Measurements from ENCODE around the gene CAMSAP3.

Gene CAMSAP3, protein sequence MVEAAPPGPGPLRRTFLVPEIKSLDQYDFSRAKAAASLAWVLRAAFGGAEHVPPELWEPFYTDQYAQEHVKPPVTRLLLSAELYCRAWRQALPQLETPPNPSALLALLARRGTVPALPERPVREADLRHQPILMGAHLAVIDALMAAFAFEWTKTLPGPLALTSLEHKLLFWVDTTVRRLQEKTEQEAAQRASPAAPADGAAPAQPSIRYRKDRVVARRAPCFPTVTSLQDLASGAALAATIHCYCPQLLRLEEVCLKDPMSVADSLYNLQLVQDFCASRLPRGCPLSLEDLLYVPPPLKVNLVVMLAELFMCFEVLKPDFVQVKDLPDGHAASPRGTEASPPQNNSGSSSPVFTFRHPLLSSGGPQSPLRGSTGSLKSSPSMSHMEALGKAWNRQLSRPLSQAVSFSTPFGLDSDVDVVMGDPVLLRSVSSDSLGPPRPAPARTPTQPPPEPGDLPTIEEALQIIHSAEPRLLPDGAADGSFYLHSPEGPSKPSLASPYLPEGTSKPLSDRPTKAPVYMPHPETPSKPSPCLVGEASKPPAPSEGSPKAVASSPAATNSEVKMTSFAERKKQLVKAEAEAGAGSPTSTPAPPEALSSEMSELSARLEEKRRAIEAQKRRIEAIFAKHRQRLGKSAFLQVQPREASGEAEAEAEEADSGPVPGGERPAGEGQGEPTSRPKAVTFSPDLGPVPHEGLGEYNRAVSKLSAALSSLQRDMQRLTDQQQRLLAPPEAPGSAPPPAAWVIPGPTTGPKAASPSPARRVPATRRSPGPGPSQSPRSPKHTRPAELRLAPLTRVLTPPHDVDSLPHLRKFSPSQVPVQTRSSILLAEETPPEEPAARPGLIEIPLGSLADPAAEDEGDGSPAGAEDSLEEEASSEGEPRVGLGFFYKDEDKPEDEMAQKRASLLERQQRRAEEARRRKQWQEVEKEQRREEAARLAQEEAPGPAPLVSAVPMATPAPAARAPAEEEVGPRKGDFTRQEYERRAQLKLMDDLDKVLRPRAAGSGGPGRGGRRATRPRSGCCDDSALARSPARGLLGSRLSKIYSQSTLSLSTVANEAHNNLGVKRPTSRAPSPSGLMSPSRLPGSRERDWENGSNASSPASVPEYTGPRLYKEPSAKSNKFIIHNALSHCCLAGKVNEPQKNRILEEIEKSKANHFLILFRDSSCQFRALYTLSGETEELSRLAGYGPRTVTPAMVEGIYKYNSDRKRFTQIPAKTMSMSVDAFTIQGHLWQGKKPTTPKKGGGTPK

DNA sequence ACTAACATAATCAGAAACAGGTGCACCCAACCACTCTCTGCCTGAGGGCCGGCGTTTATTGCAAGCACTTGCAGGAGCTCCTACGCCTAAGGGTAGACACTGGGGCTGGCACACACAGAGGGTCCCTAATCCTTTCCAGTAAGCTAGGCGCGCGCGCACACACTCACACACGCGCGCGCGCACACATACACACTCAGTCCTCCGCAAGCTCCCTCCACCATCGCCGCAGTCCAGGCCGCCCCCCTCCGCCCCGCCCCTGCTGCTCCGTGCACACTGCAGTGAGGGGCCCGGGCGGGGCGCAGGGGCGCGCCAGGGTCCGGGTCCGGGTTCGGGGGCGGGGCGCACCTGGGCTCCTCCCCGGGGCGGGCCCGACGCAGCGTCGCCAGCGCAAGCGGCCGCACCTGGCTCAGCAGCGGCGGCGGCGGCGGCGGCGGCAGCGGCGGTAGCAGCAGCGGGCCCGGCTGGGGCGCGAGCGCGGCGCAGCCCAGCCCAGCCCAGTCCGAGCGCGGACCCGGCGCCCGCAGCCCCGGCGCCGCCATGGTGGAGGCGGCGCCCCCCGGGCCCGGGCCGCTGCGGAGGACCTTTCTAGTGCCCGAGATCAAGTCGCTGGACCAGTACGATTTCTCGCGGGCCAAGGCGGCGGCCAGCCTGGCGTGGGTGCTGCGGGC, at the start of gene CAMSAP3:
Gene CAMSAP3 (plus strand): TSS at position 398 of the 668 bp plus-strand sequence. CDS start 140 bp downstream, at position 538.
- DNase-seq (ENCODE audit: low spot score), result peak; percentile 39

DNA sequence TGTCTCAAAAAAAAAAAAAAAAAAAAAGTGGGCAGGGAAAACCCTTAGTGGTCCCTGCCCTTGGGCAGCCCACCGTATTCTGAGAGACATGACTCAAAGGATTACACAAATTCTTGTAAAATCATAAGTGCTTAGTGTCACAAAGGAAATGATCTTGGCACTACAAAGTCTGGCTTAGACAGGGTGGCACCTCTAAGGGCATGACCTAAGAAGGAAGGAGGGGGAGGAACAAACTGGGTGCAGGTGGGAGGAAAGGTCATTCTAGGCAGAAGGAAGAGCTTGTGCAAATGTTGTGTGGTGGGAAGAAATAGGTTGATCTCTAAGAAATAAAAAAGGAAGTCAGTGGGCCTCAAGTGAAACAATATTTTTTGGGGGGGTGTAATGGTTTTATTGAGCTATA, 49.8 kb upstream of the CAMSAP3 start:
- DNase-seq (ENCODE audit: low spot score), result no peak

DNA sequence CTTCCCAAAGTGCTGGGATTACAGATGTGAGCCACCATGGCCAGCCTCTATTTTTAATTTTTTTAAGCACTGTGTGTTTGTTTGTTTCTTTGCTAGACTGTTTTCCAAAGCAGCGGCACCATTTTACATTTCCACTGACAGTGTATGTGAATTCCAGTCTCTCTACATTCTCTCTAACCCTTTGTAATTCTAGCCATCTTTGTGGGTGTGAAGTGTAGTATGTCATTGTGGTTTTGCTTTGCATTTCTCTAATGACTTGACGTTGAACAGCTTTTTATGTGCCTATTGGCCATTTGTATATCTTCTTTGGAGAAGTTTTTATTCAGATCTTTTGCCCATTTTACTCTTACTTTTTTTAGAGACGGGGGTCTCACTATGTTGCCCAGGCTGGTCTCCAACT, 48.5 kb upstream of the CAMSAP3 start:
- DNase-seq (ENCODE audit: low spot score), result no peak

DNA sequence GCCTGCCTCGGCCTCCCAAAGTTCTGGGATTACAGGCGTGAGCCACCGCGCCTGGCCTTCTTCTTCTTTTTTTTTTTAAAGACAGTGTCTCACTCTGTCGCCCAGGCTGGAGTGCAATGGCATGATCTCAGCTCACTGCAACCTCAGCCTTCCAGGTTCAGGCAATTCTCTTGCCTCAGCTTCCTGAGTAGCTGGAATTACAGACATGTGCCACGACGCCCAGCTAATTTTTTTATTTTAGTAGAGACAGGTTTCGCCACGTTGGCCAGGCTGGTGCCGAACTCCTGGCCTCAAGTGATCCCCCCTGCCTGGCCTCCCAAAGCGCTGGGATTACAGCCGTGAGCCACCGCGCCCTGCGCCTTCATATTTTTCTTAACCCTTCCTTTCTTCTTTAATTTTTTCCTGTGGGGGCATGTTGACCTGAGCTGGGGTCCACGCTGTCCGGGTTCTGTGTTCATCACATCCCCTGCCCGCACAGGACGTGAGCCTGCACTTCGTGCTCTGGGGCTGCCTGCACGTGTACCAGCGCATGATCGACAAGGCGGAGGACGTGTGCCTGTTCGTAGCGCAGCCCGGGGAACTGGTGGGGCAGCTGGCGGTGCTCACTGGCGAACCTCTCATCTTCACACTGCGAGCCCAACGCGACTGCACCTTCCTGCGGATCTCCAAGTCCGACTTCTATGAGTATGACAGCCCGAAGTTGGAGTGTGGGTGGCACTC, 46.1 kb upstream of the CAMSAP3 start:
- no peak for DNase-seq (ENCODE audit: low spot score)

DNA sequence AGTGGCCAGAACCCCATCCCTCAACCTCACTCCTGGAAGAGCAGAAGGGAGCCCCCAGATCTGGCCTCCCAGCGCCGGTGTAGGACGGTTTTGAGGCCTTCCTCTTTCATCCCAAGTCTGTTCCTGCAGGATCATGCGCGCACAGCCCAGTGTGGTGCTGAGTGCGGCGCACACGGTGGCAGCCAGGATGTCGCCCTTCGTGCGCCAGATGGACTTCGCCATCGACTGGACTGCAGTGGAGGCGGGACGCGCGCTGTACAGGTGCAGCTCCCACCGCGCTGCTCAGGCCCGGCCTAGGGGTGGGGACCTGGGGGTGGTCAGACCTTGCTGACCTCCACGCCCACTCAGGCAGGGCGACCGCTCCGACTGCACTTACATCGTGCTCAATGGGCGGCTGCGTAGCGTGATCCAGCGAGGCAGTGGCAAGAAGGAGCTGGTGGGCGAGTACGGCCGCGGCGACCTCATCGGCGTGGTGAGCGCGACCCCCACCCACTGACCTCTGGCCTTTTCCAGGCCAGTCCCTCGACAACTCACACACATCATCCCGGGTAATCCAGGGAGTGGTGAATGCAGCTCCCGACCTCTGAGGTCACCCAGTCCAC, 45.4 kb upstream of the CAMSAP3 start:
- DNase-seq (ENCODE audit: low spot score), result no peak

DNA sequence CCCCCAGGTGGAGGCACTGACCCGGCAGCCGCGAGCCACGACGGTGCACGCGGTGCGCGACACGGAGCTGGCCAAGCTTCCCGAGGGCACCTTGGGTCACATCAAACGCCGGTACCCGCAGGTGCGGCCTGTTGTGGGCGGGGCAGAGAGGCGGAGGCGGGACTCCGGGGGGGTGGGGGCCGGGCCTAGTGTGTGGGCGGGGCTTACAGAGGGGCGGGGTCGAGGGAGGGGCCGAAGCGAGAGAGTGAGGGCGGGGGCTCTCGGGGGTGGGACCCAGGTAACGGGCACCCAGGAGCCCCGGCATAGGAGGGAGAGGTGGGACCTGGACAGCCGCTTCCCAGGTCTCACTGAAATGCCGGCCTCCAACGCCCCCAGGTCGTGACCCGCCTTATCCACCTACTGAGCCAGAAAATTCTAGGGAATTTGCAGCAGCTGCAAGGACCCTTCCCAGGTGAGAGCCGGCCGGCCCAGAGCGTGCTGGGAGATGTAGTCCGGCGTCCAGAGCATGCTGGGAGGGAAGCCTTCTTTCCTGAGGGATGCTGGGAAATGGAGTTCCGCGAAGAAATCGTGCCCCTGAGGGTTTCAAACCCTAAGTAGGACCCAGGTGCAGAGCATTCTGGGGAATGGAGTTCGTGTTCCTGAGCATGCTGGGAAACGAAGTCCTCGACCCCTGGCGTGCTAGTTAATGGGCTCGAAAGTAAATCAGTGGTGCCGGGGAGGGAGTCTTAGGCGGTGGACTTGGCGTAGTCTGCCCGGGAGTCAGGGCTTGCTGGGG, 44.5 kb upstream of the CAMSAP3 start:
- DNase-seq (ENCODE audit: low spot score), result peak; percentile 75

DNA sequence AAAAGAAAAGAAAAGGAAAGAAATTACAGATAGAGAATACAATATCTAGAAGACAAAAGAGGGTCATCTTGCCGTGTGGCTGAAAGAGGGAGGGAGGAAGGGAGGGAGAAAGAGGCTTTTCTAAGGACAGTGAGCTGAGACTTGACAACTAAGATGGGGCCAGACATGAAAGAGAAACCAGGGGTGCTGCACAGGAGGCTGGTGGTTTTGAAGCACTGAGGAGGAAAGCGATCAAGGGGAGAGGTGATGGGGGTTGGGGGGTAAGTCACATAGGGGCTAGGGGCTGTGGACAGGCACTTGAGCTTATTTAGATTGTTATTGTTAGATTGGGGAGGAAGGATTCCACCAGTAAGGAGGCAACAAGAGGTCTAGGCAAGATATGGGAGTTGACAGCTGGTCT, 42.9 kb upstream of the CAMSAP3 start:
- peak; percentile 2 for DNase-seq (ENCODE audit: low spot score)

DNA sequence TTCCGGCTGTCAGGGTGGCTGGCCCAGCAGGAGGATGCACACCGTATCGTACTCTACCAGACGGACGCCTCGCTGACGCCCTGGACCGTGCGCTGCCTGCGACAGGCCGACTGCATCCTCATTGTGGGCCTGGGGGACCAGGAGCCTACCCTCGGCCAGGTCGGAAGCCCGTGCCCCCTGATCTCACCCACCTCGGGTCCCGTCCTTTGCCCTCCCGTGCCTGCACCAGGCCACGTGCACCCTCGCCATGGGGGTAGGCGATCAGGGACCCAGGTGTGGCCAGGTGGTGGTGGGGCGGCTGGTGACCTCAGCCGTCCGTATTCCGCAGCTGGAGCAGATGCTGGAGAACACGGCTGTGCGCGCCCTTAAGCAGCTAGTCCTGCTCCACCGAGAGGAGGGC, 41.1 kb upstream of the CAMSAP3 start:
- DNase-seq (ENCODE audit: low spot score), result no peak

DNA sequence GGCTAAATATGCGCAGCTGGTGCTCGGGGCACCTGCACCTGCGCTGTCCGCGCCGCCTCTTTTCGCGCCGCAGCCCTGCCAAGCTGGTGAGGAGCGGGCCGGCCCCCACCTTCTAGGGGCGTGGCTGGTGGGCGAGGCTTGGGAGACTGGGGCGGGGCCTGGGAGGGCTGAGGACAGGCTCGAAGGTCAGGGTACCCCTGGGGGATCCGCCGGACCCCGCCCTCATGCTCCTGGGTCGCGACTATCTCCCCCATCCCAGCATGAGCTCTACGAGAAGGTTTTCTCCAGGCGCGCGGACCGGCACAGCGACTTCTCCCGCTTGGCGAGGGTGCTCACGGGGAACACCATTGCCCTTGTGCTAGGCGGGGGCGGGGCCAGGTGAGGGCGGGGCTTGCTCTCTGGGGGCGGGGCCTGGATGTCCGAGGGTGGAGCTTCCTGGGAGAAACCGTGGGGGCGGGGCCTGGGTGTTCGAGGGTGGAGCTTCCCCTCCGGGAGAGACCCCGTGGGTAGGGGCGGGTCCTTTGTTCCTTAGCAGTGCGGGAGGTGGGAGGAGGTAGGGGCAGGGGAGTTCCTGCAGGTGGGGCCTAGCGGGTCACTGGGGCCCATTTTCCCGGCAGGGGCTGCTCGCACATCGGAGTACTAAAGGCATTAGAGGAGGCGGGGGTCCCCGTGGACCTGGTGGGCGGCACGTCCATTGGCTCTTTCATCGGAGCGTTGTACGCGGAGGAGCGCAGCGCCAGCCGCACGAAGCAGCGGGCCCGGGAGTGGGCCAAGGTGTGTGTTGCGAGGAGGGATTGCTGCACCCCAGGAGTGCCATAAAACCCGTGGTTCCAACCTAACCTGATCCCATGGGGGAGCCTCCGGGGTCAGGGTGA, 40.4 kb upstream of the CAMSAP3 start:
- DNase-seq (ENCODE audit: low spot score), result peak; percentile 72

DNA sequence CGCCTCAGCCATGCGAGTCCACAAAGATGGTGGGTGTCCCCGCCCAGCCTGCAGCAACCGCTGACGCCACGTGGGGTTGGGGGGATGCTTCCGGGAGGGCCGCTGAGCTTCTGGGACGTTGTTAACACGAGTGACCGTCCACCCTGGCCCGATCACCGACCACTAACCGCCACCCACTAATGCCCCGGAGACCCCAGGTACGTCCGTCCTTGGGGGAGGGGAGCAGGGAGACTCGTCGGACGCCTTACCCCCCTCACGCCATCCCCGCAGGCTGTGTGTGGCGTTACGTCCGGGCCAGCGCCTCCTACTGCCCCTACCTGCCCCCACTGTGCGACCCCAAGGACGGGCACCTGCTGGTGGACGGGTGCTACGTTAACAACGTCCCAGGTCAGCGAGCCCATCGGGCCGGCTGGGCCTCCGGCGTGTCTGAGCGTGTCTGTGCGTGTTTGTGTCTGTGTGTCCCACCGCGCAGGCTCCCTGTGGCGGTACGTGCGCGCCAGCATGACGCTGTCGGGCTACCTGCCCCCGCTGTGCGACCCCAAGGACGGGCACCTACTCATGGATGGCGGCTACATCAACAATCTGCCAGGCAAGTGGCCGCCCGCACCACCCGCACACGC, 38.9 kb upstream of the CAMSAP3 start:
- no peak for DNase-seq (ENCODE audit: low spot score)

DNA sequence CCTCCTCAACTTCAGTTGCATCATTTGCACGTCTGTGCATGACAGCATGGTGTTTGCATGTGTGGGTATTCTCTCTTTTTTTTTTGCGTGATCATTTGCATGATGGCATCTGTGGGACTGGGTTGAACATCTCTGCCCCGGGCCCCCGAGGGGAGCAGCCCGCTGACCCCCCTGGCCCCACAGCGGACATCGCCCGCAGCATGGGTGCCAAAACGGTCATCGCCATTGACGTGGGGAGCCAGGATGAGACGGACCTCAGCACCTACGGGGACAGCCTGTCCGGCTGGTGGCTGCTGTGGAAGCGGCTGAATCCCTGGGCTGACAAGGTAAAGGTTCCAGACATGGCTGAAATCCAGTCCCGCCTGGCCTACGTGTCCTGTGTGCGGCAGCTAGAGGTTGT, 37.0 kb upstream of the CAMSAP3 start:
- DNase-seq (ENCODE audit: low spot score), result no peak

DNA sequence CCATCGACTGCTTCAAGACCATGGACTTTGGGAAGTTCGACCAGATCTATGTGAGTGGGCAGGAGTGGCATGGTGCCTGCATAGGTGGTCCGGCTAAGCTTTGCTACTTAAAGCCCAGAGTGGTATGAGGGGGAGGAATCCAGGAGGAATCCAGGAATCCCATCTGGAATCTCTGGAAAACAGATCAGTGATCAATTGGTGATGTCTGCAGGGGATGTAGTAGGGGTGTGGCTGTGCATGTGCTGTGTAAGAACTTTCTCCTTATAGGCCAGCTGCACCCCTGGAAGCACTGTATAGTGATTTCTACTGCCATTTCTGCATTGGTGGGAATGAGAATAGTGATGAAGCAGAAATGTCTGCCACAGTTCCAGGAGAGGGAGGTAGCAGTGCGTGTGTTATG, 36.6 kb upstream of the CAMSAP3 start:
- no peak for DNase-seq (ENCODE audit: low spot score)

DNA sequence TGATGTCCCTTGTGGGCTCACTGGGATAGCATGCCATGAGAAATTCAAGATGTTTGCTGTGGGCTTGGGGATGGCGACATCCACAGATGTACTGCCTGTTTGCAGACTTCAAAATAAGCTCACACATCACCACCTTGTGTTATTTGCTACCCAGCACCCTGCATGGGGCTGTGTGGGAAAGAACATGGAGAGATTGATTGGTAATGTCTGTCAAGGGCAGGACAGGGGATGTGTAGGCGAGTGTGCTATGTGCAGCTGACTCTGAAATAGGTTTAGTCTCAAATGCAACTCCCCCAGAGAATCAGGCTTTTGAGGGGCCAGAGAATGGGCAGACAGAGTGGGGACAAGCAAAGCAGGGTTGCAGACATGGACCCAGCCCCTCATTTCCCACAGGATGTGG, 35.4 kb upstream of the CAMSAP3 start:
- no peak for DNase-seq (ENCODE audit: low spot score)

DNA sequence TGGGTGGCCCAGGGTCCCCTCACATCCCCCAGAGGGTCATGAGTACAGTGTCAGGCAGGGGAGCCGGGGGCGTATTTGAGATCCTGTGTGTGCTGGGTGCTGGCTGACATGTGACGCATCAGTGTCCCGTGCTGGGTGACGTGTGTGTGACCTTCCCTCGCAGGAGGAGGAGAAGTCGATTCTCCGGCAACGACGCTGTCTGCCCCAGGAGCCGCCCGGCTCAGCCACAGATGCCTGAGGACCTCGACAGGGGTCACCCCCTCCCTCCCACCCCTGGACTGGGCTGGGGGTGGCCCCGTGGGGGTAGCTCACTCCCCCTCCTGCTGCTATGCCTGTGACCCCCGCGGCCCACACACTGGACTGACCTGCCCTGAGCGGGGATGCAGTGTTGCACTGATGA, 34.3 kb upstream of the CAMSAP3 start:
- no peak for DNase-seq (ENCODE audit: low spot score)

DNA sequence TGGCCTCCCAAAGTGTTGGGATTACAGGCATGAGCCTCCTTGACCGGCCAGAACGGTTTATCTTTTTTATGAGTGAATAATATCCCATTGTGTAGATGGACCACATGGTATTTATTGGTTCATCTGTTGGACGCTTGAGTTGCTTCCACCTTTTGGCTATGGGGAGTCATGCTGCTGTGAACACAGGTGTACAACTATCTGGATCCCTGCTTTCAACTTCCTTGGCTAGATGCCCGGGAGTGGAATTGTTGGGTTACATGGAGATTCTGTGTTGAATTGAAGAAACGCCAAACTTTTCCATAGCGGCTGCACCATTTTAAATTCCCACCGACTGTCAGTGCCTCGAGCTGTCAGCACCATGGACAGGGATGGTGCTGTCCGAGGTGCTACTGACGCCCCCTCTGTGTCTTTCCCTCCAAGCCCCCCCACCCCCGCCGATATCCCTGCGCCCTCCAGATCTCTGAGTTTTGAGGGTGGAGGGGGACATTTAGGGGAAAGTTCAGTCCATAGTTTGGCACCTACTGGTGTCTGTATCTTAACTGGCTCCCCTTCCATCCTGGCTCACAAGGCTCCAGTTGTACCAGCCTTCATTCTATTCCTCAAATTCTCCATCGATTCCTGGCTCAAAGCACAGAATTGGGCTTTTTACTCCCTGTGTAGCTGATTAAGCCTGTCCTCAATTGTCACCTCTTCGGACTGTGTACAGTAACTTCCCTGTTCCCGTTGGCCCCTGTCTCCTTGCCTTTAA, 32.8 kb upstream of the CAMSAP3 start:
- no peak for DNase-seq (ENCODE audit: low spot score)

DNA sequence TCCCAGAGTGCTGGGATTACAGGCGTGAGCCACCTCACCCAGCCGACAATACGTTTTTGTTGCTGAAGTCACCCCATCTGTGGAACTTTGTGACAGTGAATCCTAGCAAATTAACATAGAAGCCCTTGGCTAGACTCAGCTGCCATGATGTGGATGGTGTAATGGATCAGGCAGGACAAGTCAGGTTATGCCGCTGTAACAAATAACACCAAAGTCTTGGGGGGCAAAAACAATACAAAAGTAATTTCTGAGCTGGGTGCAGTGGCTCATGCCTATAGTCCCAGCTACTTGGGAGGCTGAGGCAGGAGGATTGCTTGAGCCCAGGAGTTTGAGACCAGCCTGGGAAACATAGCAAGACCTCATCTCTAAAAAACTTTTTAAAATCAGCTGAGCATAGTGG, 30.8 kb upstream of the CAMSAP3 start:
- no peak for DNase-seq (ENCODE audit: low spot score)

DNA sequence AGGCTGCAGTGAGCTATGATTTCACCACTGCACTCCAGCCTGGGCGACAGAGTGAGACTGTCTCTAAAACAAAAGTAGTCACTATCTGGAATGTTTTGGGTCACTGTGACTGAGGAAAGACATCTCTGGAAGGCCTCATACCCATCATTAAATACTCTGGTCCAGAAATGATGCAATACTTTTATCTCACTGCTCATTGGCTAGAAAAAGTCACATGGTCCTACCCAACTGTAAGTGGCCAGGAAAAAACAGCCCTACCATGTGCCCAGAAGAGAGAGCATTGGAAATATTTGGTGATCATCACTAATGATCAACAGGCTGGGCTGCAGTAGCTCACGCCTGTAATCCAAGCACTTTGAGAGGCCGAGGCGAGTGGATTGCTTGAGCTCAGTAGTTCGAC, 30.3 kb upstream of the CAMSAP3 start:
- DNase-seq (ENCODE audit: low spot score), result no peak

DNA sequence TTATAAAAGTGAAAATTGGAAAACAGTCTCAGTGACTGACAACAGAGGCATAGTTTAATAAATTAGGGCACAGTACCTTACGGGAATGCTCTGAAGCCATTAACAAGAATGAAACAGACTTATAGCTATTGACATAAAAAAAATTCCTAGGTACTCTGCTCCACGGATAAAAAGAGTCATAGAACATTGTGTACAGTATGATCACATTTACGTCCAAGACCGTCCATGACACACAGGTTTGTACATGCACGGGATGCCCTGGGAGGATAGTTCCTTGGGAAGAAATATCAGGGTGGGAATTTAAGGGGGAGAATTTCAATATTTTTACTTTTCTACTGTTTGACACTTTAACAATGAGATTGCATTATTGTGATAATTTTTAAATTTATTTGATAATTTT, 24.9 kb upstream of the CAMSAP3 start:
- no peak for DNase-seq (ENCODE audit: low spot score)
